Measurements from ENCODE around the gene TMCC1. TPM values are rescaled to one million over a fixed set of nuclear protein-coding genes. Genes with fewer than 3 reads are reported as not detected.

The TMCC1 gene
- total RNA-seq, 1 donor from 2014 or later = 33.4 TPM

- Histone ChIP-seq H3K9me3 (no peaks in the 10 kb centered on the region), H3K27ac (no peak overlapping the region), H3K4me1 (peaks cover 14% of the 10 kb centered on the region), H3K27me3 (ENCODE audit: low read depth) (no peaks in the 10 kb centered on the region), H3K4me3 (no peak overlapping the region), H3K36me3 (no peaks in the 10 kb centered on the region)
- intact Hi-C loops (cut with DNase I) = no loop called here
- no peak for DNase-seq
- no peak for TF ChIP-seq CTCF (IDR thresholded peaks at IDR 0.05)
- ATAC-seq = no peak
These were observed 261.0 kb downstream of the TMCC1 start for GRCh38 chr3:129632556-129632955.

DNA sequence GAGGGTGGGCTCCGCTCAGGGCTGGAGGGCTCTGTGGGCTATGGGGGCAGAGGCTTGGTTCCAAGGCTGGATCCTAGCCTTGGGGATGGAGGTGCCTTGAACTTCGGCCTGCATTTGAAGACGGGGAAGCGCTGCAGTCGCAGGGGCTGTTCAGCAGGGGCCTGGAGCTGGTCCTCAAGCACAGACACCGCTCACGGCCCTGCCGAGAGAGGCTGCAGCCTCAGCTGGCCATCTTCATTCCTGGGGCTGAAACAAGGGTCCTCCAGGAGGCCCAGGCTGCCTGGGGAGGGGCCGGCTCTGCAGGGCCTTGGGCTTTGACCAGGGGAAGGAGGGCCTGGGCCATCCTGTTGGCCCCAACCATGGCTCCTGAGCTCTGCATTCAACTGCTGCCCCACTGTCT is 261.5 kb downstream of the TMCC1 start:
- H3K9me3 ChIP-seq = no peaks in the 10 kb centered on the region
- H3K36me3 ChIP-seq = no peaks in the 10 kb centered on the region
- H3K27me3 ChIP-seq (ENCODE audit: low read depth) = no peaks in the 10 kb centered on the region
- intact Hi-C loops (cut with DNase I) = no loop called here
- DNase-seq (no peak), ATAC-seq (no peak)
- no peak overlapping the region for H3K27ac ChIP-seq
- H3K4me3 ChIP-seq = no peak overlapping the region
- peaks cover 19% of the 10 kb centered on the region for H3K4me1 ChIP-seq
- no peak for TF ChIP-seq CTCF (IDR thresholded peaks at IDR 0.05)

GRCh38 chr3:129629011-129629410 is 264.5 kb downstream of the TMCC1 start:
- DNase-seq (no peak), ATAC-seq (no peak)
- H3K4me3 ChIP-seq = no peak overlapping the region
- H3K36me3 ChIP-seq = no peaks in the 10 kb centered on the region
- H3K27ac ChIP-seq = peak overlapping the region; percentile 99
- peaks cover 48% of the 10 kb centered on the region for H3K4me1 ChIP-seq
- no peaks in the 10 kb centered on the region for H3K27me3 ChIP-seq (ENCODE audit: low read depth)
- no peak for TF ChIP-seq CTCF (IDR thresholded peaks at IDR 0.05)
- intact Hi-C loops (cut with DNase I) = no loop called here
- no peaks in the 10 kb centered on the region for H3K9me3 ChIP-seq

DNA sequence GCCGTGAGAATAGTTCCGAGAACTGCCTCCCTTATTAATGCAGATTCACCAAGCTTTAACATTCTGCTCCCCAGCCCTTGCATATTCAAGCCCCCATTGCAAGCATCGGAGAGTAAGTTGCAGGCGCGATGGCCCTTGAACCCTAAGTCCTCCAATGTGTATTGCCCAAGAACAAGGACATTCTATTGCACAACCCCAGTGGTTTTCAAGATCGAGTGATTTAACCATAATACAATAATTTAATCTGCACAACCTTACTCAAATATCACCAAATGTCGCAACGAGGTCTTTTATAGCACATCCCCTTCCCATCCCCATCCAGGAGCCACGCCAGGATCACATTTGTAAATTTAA is 265.4 kb downstream of the TMCC1 start:
- H3K27ac ChIP-seq = peak overlapping the region; percentile 99
- peaks cover 57% of the 10 kb centered on the region for H3K4me1 ChIP-seq
- ATAC-seq (peak in 1 of 2 donors; percentile 0), DNase-seq (no peak)
- intact Hi-C loops (cut with DNase I) = no loop called here
- peak overlapping the region; percentile 78 for H3K4me3 ChIP-seq
- peak; percentile 19 for TF ChIP-seq CTCF (IDR thresholded peaks at IDR 0.05)
- no peaks in the 10 kb centered on the region for H3K9me3 ChIP-seq
- no peaks in the 10 kb centered on the region for H3K27me3 ChIP-seq (ENCODE audit: low read depth)
- no peaks in the 10 kb centered on the region for H3K36me3 ChIP-seq

GRCh38 chr3:129627350-129628168 is 266.0 kb downstream of the TMCC1 start:
- Histone ChIP-seq H3K4me1 (peaks cover 63% of the 10 kb centered on the region), H3K36me3 (no peaks in the 10 kb centered on the region), H3K9me3 (no peaks in the 10 kb centered on the region), H3K27ac (peak overlapping the region; percentile 99), H3K27me3 (ENCODE audit: low read depth) (no peaks in the 10 kb centered on the region), H3K4me3 (peak overlapping the region; percentile 78)
- peak; percentile 65 to 69 for ATAC-seq
- intact Hi-C loops (cut with DNase I) = no loop called here
- DNase-seq = peak; percentile 83
- TF ChIP-seq CTCF (IDR thresholded peaks at IDR 0.05) = peak; percentile 78

Data from lower lobe of right lung (tissue), 2 donors.